Large intestine (tissue), 3 donors: ENCODE data around the gene RERE. TPM values are rescaled to one million over a fixed set of nuclear protein-coding genes. Genes with fewer than 3 reads are reported as not detected.

Experiments used
- DNase-seq, 2 donors: peaks; one replicate each; pipeline versions ENCODE4 v3.0.0 to v3.0.0-alpha.2; 2013
- H3K27ac ChIP-seq: one replicate; pipeline ENCODE4 v1.5.1; 2013; ENCODE audit warnings: low read length
- H3K27me3 ChIP-seq: 2 replicates; pipeline ENCODE4 v1.6.1; 2013; ENCODE audit warnings: low read length; ENCODE audit not compliant: control insufficient read depth, insufficient read depth
- H3K36me3 ChIP-seq: 2 replicates; pipeline ENCODE4 v1.6.1; 2013; ENCODE audit warnings: low read length; ENCODE audit not compliant: control insufficient read depth, insufficient read depth
- H3K4me1 ChIP-seq: one replicate; pipeline ENCODE4 v1.6.1; 2013; ENCODE audit warnings: low read length; ENCODE audit not compliant: control insufficient read depth, insufficient read depth
- H3K4me3 ChIP-seq: one replicate; pipeline ENCODE4 v1.5.1; 2013; ENCODE audit warnings: low read length
- H3K9me3 ChIP-seq: one replicate; pipeline ENCODE4 v1.6.1; 2013; ENCODE audit warnings: mild to moderate bottlenecking, low read depth, low read length, moderate library complexity; ENCODE audit not compliant: control insufficient read depth
- WGBS: methylation state at CpG from one replicate; pipeline ENCODE4 v1.1.5; 2013; ENCODE audit warnings: low lambda C conversion rate; ENCODE audit not compliant: insufficient coverage; 5-methylcytosine and 5-hydroxymethylcytosine counted together
- polyA plus RNA-seq: library from polyadenylated mRNA; unstranded; fragments of 120-200 nt; gene quantifications from one replicate; pipeline ENCODE4 v1.2.1, GENCODE V29; 2013

The RERE gene
- polyA plus RNA-seq, 1 donor, result 62.3 TPM

DNA sequence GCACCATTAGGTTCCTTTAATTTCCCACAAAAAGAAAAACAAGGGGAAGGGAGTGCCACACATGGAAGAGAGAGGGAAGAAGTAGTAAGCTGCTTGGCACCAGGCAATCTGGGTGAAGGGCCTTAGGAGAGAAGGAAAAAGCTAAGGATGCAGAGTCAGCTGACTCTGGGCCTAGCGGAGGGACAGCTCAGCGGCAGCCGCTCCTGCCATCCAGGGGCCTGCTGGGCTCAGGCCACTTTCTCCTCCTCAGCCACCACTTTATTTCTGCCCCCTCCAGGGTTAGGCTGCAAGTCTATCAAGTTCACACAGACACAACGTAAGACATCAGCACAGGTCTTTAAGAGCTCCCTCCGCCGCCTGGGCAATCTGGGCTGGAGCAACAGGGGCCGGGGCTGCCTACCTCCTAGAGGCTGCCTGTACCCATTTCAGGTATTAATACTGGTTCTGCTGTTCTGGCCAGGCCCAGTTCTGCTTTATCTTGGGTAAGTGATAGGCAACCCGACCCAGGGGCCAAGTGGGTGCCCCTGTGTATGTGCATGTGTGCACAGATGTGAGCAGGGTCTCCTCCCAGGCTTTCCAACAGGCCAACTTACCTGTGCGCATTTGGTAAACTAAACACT lies 446.0 kb downstream of the RERE start:
- H3K27ac ChIP-seq, result peak overlapping the region; percentile 15
- H3K27me3 ChIP-seq, result no peaks in the 10 kb centered on the region
- WGBS, result no CpG with 5 or more reads among the region's 9 CpGs
- peaks cover 31% of the 10 kb centered on the region for H3K4me1 ChIP-seq
- DNase-seq, result no peak
- no peaks in the 10 kb centered on the region for H3K9me3 ChIP-seq
- peaks cover 38% of the 10 kb centered on the region for H3K36me3 ChIP-seq
- no peak overlapping the region for H3K4me3 ChIP-seq

DNA sequence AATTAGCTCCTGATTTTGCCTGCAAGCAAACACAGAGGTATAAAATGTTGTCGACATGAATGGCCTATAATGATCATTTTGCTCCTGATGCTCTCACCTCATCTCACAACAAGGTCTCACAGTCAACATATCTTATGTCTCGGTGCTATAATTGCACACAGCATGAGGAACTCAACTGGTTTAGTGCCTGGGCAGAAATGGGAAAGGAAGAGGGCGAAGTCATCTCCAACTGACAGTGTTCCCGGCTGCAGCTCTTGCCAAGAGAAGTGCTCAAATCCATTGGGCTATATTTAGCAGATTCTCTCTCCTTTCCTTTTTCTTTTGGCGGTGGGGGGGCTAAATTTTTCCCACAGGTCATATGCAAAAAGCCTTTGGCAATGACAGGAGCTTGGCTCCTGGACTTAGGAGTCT lies 446.5 kb downstream of the RERE start:
- DNase-seq, result no peak
- no peak overlapping the region for H3K4me3 ChIP-seq
- H3K4me1 ChIP-seq, result peaks cover 31% of the 10 kb centered on the region
- no peaks in the 10 kb centered on the region for H3K9me3 ChIP-seq
- H3K27ac ChIP-seq, result peak overlapping the region; percentile 15
- WGBS, result 29% methylated on average over 1 of the region's 5 CpGs
- peaks cover 39% of the 10 kb centered on the region for H3K36me3 ChIP-seq
- no peaks in the 10 kb centered on the region for H3K27me3 ChIP-seq

DNA sequence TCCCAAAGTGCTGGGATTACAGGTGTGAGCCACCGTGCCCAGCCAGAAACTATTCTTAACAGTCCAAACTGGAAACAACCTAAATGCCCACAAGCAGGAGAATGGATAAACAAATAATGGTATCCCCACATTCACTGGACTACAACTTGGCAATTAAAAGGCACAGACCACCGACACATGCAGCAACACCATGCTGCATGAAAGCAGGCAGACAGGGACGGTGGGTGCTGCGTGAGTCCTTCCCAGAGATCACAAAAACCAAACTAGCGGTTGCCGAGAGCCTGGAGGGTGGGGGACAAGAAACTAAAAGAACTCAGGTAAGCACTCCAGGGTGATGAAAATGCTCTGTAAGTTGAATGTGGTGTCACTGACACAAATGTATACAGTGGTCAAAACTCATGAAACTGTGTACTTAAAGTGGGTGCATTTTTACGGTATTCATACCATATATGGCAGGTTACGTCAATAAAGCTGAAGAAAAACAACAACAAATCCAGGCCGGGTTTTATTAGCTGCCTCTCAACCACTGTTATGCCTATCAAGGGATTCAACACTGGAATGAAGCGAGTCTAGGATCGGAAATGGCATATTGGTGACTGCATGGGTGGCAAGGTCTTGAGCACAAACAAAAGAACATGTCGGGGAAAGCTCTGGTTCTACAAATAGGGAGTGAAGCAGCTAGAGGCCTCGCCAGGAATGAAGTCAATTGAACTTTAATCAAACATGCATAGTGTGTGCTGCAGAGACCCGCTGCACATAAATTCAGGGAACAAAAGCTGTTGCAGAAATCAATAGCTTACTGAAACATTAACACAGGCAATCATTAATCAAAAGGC lies 447.2 kb downstream of the RERE start:
- Histone ChIP-seq H3K27ac (peak overlapping the region; percentile 15), H3K9me3 (no peaks in the 10 kb centered on the region), H3K4me1 (peaks cover 31% of the 10 kb centered on the region), H3K27me3 (no peaks in the 10 kb centered on the region), H3K4me3 (no peak overlapping the region), H3K36me3 (peaks cover 45% of the 10 kb centered on the region)
- 80% methylated on average over 1 of the region's 14 CpGs for WGBS
- no peak for DNase-seq

- WGBS, result no CpG with 5 or more reads among the region's 5 CpGs
- Histone ChIP-seq H3K4me3 (no peak overlapping the region), H3K27me3 (no peaks in the 10 kb centered on the region), H3K4me1 (peaks cover 26% of the 10 kb centered on the region), H3K27ac (no peak overlapping the region), H3K9me3 (no peaks in the 10 kb centered on the region), H3K36me3 (peaks cover 55% of the 10 kb centered on the region)
- DNase-seq, result no peak
Observed at GRCh38 chr1:8368956-8369639, 448.3 kb downstream of the RERE start.

DNA sequence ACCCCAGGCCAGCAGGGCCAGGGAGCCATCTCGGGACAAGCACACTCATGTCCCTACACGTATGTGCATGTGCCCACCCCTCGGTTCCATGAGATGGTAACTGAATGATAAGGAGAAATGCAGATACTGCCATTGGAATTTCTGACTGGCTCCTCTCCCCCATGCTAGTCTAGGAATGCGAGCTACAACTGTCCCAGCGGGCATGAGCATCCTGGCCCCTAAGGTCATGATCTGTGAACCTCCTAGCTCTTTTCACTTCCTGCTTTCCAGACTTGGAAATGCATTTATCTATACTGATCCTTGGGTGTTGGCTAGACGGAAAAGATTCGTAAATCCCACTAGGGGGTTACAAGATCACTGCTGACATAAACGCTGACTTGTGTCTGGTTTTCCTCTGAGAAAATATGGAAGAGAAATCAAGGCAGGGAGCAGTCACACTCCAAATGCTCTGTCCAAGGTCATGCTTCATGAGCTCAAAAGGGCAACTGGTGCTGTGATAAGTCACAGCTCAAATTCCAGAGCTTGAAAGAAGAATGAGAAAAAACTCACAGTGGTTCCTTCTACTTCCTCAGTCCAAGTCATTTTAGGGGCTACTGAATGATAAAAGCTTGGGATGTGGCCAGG lies 449.8 kb downstream of the RERE start:
- Histone ChIP-seq H3K4me1 (peaks cover 16% of the 10 kb centered on the region), H3K27ac (no peak overlapping the region), H3K4me3 (no peak overlapping the region), H3K27me3 (no peaks in the 10 kb centered on the region), H3K36me3 (peaks cover 56% of the 10 kb centered on the region), H3K9me3 (no peaks in the 10 kb centered on the region)
- peak in 1 of 2 donors; percentile 58 for DNase-seq
- no CpG with 5 or more reads among the region's 8 CpGs for WGBS

DNA sequence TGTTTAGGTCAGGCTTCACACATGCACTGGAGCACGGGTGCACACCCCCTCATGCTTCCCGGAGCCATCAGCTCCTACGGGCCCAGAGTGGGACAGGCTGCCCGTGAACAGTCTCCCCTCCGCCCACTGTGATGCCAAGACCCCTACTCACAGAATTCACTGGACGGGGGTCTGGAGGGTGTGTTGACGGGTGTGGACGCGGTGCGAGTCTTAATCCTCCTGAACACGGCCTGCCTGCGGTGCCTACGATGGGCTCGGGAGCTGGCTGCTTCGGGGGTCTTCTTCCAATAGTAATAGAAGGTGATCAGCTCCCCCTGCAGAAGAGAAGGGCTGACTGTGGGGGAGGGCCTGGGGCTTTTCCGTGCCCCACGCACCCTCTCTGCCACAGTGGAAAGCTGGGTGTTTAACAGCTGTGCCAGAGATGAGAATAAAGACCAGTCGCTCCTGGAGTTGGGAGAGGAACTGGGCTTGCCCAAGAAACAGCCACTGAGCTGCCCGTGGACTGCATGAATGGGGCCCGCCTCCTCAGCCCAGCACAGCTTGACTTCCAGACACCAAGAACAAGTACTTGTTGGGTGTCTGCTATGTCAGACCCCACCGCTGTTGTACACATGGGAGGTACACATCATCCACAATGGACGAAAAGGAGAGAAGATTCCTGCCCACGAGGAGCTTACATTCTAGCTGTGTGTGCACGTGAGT lies 451.6 kb downstream of the RERE start:
- Histone ChIP-seq H3K4me3 (no peak overlapping the region), H3K27me3 (no peaks in the 10 kb centered on the region), H3K36me3 (peaks cover 63% of the 10 kb centered on the region), H3K9me3 (no peaks in the 10 kb centered on the region), H3K27ac (no peak overlapping the region), H3K4me1 (peaks cover 7% of the 10 kb centered on the region)
- WGBS, result no CpG with 5 or more reads among the region's 24 CpGs
- DNase-seq, result no peak

GRCh38 chr1:8364528-8365442 lies 452.7 kb downstream of the RERE start:
- Histone ChIP-seq H3K36me3 (peaks cover 72% of the 10 kb centered on the region), H3K4me3 (no peak overlapping the region), H3K9me3 (no peaks in the 10 kb centered on the region), H3K27me3 (no peaks in the 10 kb centered on the region), H3K27ac (no peak overlapping the region), H3K4me1 (peaks cover 7% of the 10 kb centered on the region)
- no CpG with 5 or more reads among the region's 29 CpGs for WGBS
- DNase-seq, result peak in 1 of 2 donors; percentile 35

- Histone ChIP-seq H3K27me3 (no peaks in the 10 kb centered on the region), H3K4me3 (no peak overlapping the region), H3K4me1 (peaks cover 7% of the 10 kb centered on the region), H3K9me3 (no peaks in the 10 kb centered on the region), H3K27ac (no peak overlapping the region), H3K36me3 (peaks cover 79% of the 10 kb centered on the region)
- WGBS, result no CpG with 5 or more reads among the region's 18 CpGs
- no peak for DNase-seq
Observed at GRCh38 chr1:8363767-8364301, 453.6 kb downstream of the RERE start.

DNA sequence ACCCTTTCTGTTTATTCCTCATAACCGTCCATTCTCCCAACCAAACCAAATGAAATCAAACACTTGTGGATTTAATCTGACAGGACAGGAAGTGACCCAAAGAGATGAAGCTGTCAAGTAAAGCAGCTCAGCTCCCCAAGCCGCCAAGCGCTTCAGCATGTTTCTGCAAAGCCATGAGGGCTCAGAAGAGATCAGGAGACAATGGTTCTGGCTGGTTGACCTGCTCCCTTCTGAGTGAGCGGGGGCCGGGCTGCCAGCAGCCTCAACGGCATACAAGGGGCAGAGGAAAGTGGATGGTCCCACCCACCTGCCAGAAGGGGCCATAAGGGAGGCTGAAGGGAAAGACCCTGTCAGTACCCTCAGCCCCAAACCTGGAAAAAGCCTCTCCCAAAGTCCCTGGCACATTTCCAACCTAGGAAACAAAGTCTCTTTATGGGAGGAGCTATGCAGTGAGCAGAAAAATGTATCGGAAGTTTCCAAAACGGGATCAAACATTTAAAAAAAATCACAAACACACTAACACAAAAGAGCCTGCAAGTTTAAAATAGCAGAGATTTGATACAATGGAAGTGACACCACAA lies 454.2 kb downstream of the RERE start:
- DNase-seq, result no peak
- H3K36me3 ChIP-seq, result peaks cover 83% of the 10 kb centered on the region
- no peaks in the 10 kb centered on the region for H3K27me3 ChIP-seq
- no peaks in the 10 kb centered on the region for H3K9me3 ChIP-seq
- no peak overlapping the region for H3K4me3 ChIP-seq
- no peak overlapping the region for H3K27ac ChIP-seq
- 80% methylated on average over 1 of the region's 8 CpGs for WGBS
- H3K4me1 ChIP-seq, result peaks cover 7% of the 10 kb centered on the region
